H1 (cell line): ENCODE data around the gene SPRR1B. TPM values are rescaled to one million over a fixed set of nuclear protein-coding genes. Genes with fewer than 3 reads are reported as not detected.
"Not testable (repeated sequence)": the region's sequence is repeated elsewhere in the genome, so short reads cannot be mapped to it uniquely, and the experiment has no call there.

Experiments used
- CTCF ChIA-PET: fragments of 300-600 bp; sonication (Branson Sonifier 250); formaldehyde crosslinking; loops from one replicate; lab custom pipeline; 2021; ENCODE audit not compliant: partially characterized antibody; lab: Charles Lee
- POLR2A ChIA-PET: fragments of 300-600 bp; sonication (Branson Sonifier 250); formaldehyde crosslinking; loops from one replicate; lab custom pipeline; 2021; ENCODE audit warnings: inconsistent platforms; ENCODE audit not compliant: partially characterized antibody; lab: Charles Lee
- DNase-seq, 2 experiments: peaks; one replicate each; pipeline versions ENCODE4 v3.0.0 to v3.0.0-alpha.2; 2010 to 2022; ENCODE audit warnings: low spot score in 2 of 2, low read depth in 1 of 2, mixed read lengths in 1 of 2
- FAIRE-seq: peaks from 2 replicates; lab custom pipeline; 2011; peaks lifted over from hg19 to GRCh38; lab: Jason Lieb, UNC
- H2AFZ ChIP-seq: 2 replicates; pipeline ENCODE4 v1.8.1; 2012; ENCODE audit warnings: low read length, inconsistent platforms
- H2AK5ac ChIP-seq: 2 replicates; pipeline ENCODE4 v1.6.1; 2013; ENCODE audit warnings: low read depth, low read length
- H2BK120ac ChIP-seq: replicated peaks from 2 replicates; pipeline ENCODE3; 2013; ENCODE audit warnings: low read depth, low read length, inconsistent platforms
- H2BK12ac ChIP-seq: 2 replicates; pipeline ENCODE4 v1.6.1; 2013; ENCODE audit warnings: low read depth, low read length
- H2BK15ac ChIP-seq: 2 replicates; pipeline ENCODE4 v1.6.1; 2013; ENCODE audit warnings: low read length
- H2BK20ac ChIP-seq: 2 replicates; pipeline ENCODE4 v1.6.1; 2013; ENCODE audit warnings: low read length
- H2BK5ac ChIP-seq: 2 replicates; pipeline ENCODE4 v1.6.1; 2013; ENCODE audit warnings: low read depth, low read length
- H3K14ac ChIP-seq: 2 replicates; pipeline ENCODE4 v1.6.1; 2013; ENCODE audit warnings: inconsistent platforms; ENCODE audit not compliant: insufficient read length
- H3K18ac ChIP-seq: 2 replicates; pipeline ENCODE4 v1.6.1; 2013; ENCODE audit warnings: low read length; ENCODE audit errors: extremely low read depth
- H3K23ac ChIP-seq: 2 replicates; pipeline ENCODE4 v1.6.1; 2013; ENCODE audit warnings: inconsistent platforms; ENCODE audit not compliant: insufficient read length
- H3K23me2 ChIP-seq: 2 replicates; pipeline ENCODE4 v1.6.1; 2013; ENCODE audit warnings: low read depth, low read length
- H3K27ac ChIP-seq: 2 replicates; pipeline ENCODE4 v1.6.1; 2011; ENCODE audit warnings: low read depth, low read length, inconsistent platforms
- H3K27me3 ChIP-seq, 4 experiments: replicated peaks in 1 of 4; 1 replicate in 1 of 4; 2 replicates in 3 of 4; pipeline versions ENCODE4 v1.6.1 to v1.8.1; 2011 to 2013; ENCODE audit warnings: low read length in 3 of 4, mild to moderate bottlenecking in 3 of 4, inconsistent platforms in 2 of 4, mixed read lengths in 2 of 4, moderate library complexity in 1 of 4; ENCODE audit not compliant: control insufficient read depth in 3 of 4, insufficient read depth in 3 of 4; ENCODE audit errors: extremely low read depth in 1 of 4
- H3K36me3 ChIP-seq, 4 experiments: 2 replicates each; pipeline versions ENCODE4 v1.6.1 to v1.8.1; 2011 to 2013; ENCODE audit warnings: mild to moderate bottlenecking in 4 of 4, low read length in 3 of 4, moderate library complexity in 2 of 4, control low read depth in 1 of 4, inconsistent platforms in 1 of 4; ENCODE audit not compliant: insufficient read depth in 4 of 4, control insufficient read depth in 2 of 4
- H3K4ac ChIP-seq: replicated peaks from 2 replicates; pipeline ENCODE3; 2013; ENCODE audit warnings: low read length, low read depth, mixed read lengths, inconsistent platforms; ENCODE audit not compliant: insufficient read length
- H3K4me1 ChIP-seq, 4 experiments: replicated peaks in 1 of 4; 1 replicate in 1 of 4; 2 replicates in 3 of 4; pipeline versions ENCODE4 v1.6.1 to v1.8.1; 2011 to 2013; ENCODE audit warnings: low read length in 3 of 4, inconsistent platforms in 2 of 4, mixed read lengths in 1 of 4; ENCODE audit not compliant: insufficient read depth in 4 of 4, control insufficient read depth in 3 of 4
- H3K4me2 ChIP-seq, 2 experiments: 2 replicates each; pipeline versions ENCODE4 v1.6.1 to v1.8.1; 2011 to 2013; ENCODE audit warnings: low read depth in 2 of 2, low read length in 2 of 2, control low read depth in 1 of 2, inconsistent platforms in 1 of 2, mild to moderate bottlenecking in 1 of 2; ENCODE audit not compliant: insufficient read depth in 1 of 2
- H3K4me3 ChIP-seq, 4 experiments: fragments of 200-600, 300-600 bp in 1 of 4; sonication (generic), shearing (Covaris generic), sonication (Bioruptor Twin) in 1 of 4; 2 replicates each; pipeline versions ENCODE4 v1.5.1 to v1.8.1; 2011 to 2016; ENCODE audit warnings: low read length in 4 of 4, low read depth in 3 of 4, control low read depth in 2 of 4, inconsistent platforms in 2 of 4, mild to moderate bottlenecking in 2 of 4, mixed read lengths in 1 of 4, moderate library complexity in 1 of 4; ENCODE audit not compliant: insufficient read depth in 2 of 4; ENCODE audit errors: extremely low read depth in 1 of 4
- H3K56ac ChIP-seq: replicated peaks from 2 replicates; pipeline ENCODE3; 2013; ENCODE audit warnings: low read depth, mild to moderate bottlenecking, mixed read lengths, low read length, inconsistent platforms; ENCODE audit not compliant: insufficient read length
- H3K79me1 ChIP-seq: 2 replicates; pipeline ENCODE4 v1.6.1; 2013; ENCODE audit warnings: low read depth, low read length, control low read depth
- H3K79me2 ChIP-seq, 2 experiments: 2 replicates each; pipeline versions ENCODE4 v1.6.1 to v1.8.1; 2012 to 2013; ENCODE audit warnings: low read length in 2 of 2, mild to moderate bottlenecking in 2 of 2, inconsistent platforms in 1 of 2; ENCODE audit not compliant: insufficient read depth in 2 of 2, control insufficient read depth in 1 of 2
- H3K9ac ChIP-seq, 4 experiments: replicated peaks in 1 of 4; 1 replicate in 1 of 4; 2 replicates in 3 of 4; pipeline versions ENCODE4 v1.6.1 to v1.8.1; 2011 to 2013; ENCODE audit warnings: low read depth in 3 of 4, low read length in 3 of 4, control low read depth in 2 of 4, mild to moderate bottlenecking in 2 of 4, moderate library complexity in 2 of 4, inconsistent platforms in 1 of 4; ENCODE audit errors: extremely low read depth in 1 of 4
- H3K9me3 ChIP-seq, 2 experiments: 2 replicates each; pipeline versions ENCODE4 v1.6.1 to v1.8.1; 2012 to 2013; ENCODE audit warnings: mild to moderate bottlenecking in 2 of 2, moderate library complexity in 2 of 2, control low read depth in 1 of 2, inconsistent platforms in 1 of 2, low read depth in 1 of 2, low read length in 1 of 2, mixed read lengths in 1 of 2; ENCODE audit not compliant: insufficient read depth in 2 of 2
- H4K20me1 ChIP-seq, 2 experiments: replicated peaks in 1 of 2; 2 replicates each; pipeline versions ENCODE3 to v1.8.1; 2011 to 2013; ENCODE audit warnings: inconsistent platforms in 2 of 2, low read length in 2 of 2, mild to moderate bottlenecking in 1 of 2; ENCODE audit not compliant: insufficient read depth in 2 of 2, control insufficient read depth in 1 of 2
- H4K5ac ChIP-seq: 2 replicates; pipeline ENCODE4 v1.6.1; 2013; ENCODE audit warnings: low read length, low read depth, mixed read lengths, inconsistent platforms; ENCODE audit not compliant: insufficient read length
- H4K8ac ChIP-seq: 2 replicates; pipeline ENCODE4 v1.8.0; 2013; ENCODE audit warnings: mild to moderate bottlenecking, moderate library complexity, low read length, inconsistent platforms; ENCODE audit not compliant: insufficient read depth; ENCODE audit errors: extremely low read depth
- H4K91ac ChIP-seq: replicated peaks from 2 replicates; pipeline ENCODE3; 2013; ENCODE audit warnings: low read length, mixed read lengths, inconsistent platforms; ENCODE audit not compliant: insufficient read length
- CREB1 ChIP-seq: IDR thresholded peaks from 2 replicates; pipeline ENCODE4 v1.6.1; 2012; ENCODE audit warnings: inconsistent platforms
- HDAC2 ChIP-seq, 2 experiments: fragments of 300-600 bp in 1 of 2; sonication (generic) in 1 of 2; IDR thresholded peaks; 2 replicates each; pipeline ENCODE4 v1.6.1; 2011 to 2012; ENCODE audit warnings: low read depth in 2 of 2, low read length in 2 of 2, mild to moderate bottlenecking in 2 of 2, moderate library complexity in 2 of 2, borderline replicate concordance in 1 of 2, inconsistent platforms in 1 of 2
- KDM5A ChIP-seq: fragments of 200-600 bp; IDR thresholded peaks from 2 replicates; pipeline ENCODE4 v1.7.1; 2012; ENCODE audit warnings: mild to moderate bottlenecking, low read length, inconsistent platforms, mixed read lengths
- RBBP5 ChIP-seq: IDR thresholded peaks from 2 replicates; pipeline ENCODE4 v1.7.1; 2012; ENCODE audit warnings: low read depth, mild to moderate bottlenecking, inconsistent platforms, low read length, moderate library complexity, borderline replicate concordance
- SIRT6 ChIP-seq: IDR thresholded peaks from one replicate; pipeline ENCODE4 v1.7.1; 2012; ENCODE audit warnings: low read length, inconsistent platforms
- SP1 ChIP-seq: IDR thresholded peaks from 2 replicates; pipeline ENCODE4 v1.6.1; 2011; ENCODE audit warnings: low read depth, low read length
- TBP ChIP-seq: IDR thresholded peaks from 2 replicates; pipeline ENCODE4 v1.6.1; 2011; ENCODE audit warnings: low read depth, low read length, improper control_type of control experiment
- WGBS, 2 experiments: shearing (Covaris generic) in 1 of 2; methylation state at CpG; one replicate each; pipeline versions ENCODE4 v1.1.6 to v1.1.7; 2013 to 2015; ENCODE audit warnings: low lambda C conversion rate in 2 of 2, mixed read lengths in 2 of 2, inconsistent platforms in 1 of 2, low coverage in 1 of 2, missing lambda C conversion rate in 1 of 2; ENCODE audit not compliant: insufficient replicate concordance in 2 of 2, insufficient coverage in 1 of 2, insufficient read length in 1 of 2; ENCODE audit errors: extremely low coverage in 1 of 2, missing lambda C conversion rate in 1 of 2; 5-methylcytosine and 5-hydroxymethylcytosine counted together
- polyA plus RNA-seq, 7 experiments: library from polyadenylated mRNA; depleted of rRNA in 3 of 7; stranded (reverse) in 5 of 7; unstranded in 2 of 7; fragments of >200 nt in 5 of 7; fragments of 200-250 nt in 2 of 7; gene quantifications; 1 replicate in 5 of 7; 2 replicates in 1 of 7; 4 replicates in 1 of 7; pipeline versions ENCODE4 v1.2.1 to v1.2.3, GENCODE V29; 2011 to 2013; ENCODE audit warnings: missing spikeins in 2 of 7, mixed read lengths in 2 of 7
- total RNA-seq: library from RNA; stranded (reverse); fragmentation: NEBNext Ultra II Directional; extraction: Animal tissue kit (Norgen Biotek cat#: 25700); gene quantifications from 2 replicates; pipeline ENCODE4 v1.2.1, GENCODE V29; 2021

The SPRR1B gene
- total and polyA plus RNA-seq, 2 of the 8 experiments (the other 6 are each of a cell fraction or from before 2014, with no cell fraction given) = 0.23 TPM; not detected in 1

DNA sequence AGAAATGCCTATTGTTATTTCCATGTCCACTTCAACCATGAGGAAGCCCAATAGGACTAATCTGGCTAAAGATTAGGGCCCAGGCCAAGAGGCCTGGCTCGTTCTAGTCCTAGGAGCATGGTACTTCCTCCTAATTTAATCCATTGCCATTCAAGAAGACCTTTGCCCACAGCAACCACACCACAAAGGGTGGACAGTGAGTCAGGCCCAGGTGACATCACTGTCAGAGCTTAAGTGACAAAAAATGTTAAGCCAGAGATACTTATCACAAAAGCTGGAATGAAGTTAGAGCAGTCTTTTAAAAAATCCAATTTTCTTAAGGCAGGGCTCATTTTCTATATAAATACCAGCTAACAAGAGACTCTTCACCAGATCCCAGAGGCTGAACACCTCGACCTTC is 29.6 kb upstream of the SPRR1B start, which contains the start of gene SPRR3 (continued):
- no peak for TF ChIP-seq HDAC2 (IDR thresholded peaks at IDR 0.05; ENCODE audit: borderline replicate concordance in 1 of 2, low read depth in 2 of 2, low read length in 2 of 2)
- TF ChIP-seq TBP = no peak
- TF ChIP-seq KDM5A = no peak
- TF ChIP-seq CREB1 = no peak
- no peak for TF ChIP-seq RBBP5
- no peak for TF ChIP-seq SIRT6
- no peak for TF ChIP-seq SP1

DNA sequence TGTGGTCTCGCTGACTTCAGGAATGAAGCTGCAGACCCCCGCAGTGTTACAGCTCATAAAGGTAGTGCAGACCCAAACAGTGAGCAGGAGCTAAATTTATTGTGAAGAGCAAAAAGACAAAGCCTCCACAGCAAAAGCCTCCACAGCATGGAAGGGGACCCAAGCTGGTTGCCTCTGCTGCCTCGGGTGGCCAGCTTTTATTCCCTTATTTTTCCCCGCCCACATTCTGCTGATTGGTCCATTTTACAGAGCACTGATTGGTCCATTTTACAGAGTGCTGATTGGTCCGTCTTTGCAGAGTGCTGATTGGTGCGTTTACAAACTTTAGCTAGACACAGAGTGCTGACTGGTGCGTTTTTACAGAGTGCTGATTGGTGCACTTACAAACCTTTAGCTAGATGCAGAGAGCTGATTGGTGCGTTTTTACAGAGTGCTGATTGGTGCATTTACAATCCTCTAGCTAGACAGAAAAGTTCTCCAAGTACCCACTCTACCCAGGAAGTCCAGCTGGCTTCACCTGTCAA is 19.7 kb upstream of the SPRR1B start:
- DNase-seq, H3K23ac ChIP-seq, H4K8ac ChIP-seq, H3K36me3 ChIP-seq, H3K4me1 ChIP-seq, H2BK5ac ChIP-seq, H3K4me3 ChIP-seq, H3K14ac ChIP-seq, H3K23me2 ChIP-seq, H3K9ac ChIP-seq, POLR2A ChIA-PET, H2AK5ac ChIP-seq, H2BK12ac ChIP-seq, H3K79me2 ChIP-seq, H3K9me3 ChIP-seq, H2AFZ ChIP-seq, H3K27ac ChIP-seq, H3K79me1 ChIP-seq, H3K27me3 ChIP-seq, FAIRE-seq, H3K56ac ChIP-seq, H3K18ac ChIP-seq, H4K5ac ChIP-seq, H2BK20ac ChIP-seq, H2BK15ac ChIP-seq, H3K4ac ChIP-seq, H2BK120ac ChIP-seq, H4K20me1 ChIP-seq, H3K4me2 ChIP-seq, H4K91ac ChIP-seq: not testable (repeated sequence)
- CTCF ChIA-PET = interaction anchor here (1.1 kb wide), 1 partner anchor 9 kb away, joined by 3 read pairs; no protein-coding TSS in a partner anchor
- WGBS, 2 experiments = 83% methylated on average over 8 of the region's 8 CpGs; no CpG with 5 or more reads in 1 of the 2 experiments
